HepG2 (cell line): ENCODE measurements around the gene TOX4. TPM values are rescaled to one million over a fixed set of nuclear protein-coding genes. Genes with fewer than 3 reads are reported as not detected.

Experiments used
- AHDC1 ChIP-seq: sonication (generic); formaldehyde crosslinking; IDR thresholded peaks from 2 replicates; pipeline ENCODE4 v1.5.1; 2020; ENCODE audit warnings: mild to moderate bottlenecking, missing genetic modification reagents, borderline replicate concordance
- BHLHE40 ChIP-seq: IDR thresholded peaks from 2 replicates; pipeline ENCODE4 v1.6.1; 2011; ENCODE audit warnings: low read length, improper control_type of control experiment
- DR1 ChIP-seq: sonication (generic); formaldehyde crosslinking; IDR thresholded peaks from 2 replicates; pipeline ENCODE4 v1.8.0; 2021; ENCODE audit warnings: mild to moderate bottlenecking, missing genetic modification reagents, inconsistent platforms
- EHMT2 ChIP-seq: fragments of 200-600 bp; sonication (generic); IDR thresholded peaks from 2 replicates; pipeline ENCODE4 v1.7.0; 2017; ENCODE audit warnings: antibody characterized with exemption, low read depth, low read length, borderline replicate concordance
- FOXP4 ChIP-seq: sonication (generic); formaldehyde crosslinking; IDR thresholded peaks from 2 replicates; pipeline ENCODE4 v1.4.0; 2020; ENCODE audit warnings: missing genetic modification reagents
- HHEX ChIP-seq: IDR thresholded peaks from 2 replicates; pipeline ENCODE4 v1.6.1; 2016; ENCODE audit warnings: control low read depth
- LRRFIP1 ChIP-seq: sonication (generic); formaldehyde crosslinking; conservative IDR thresholded peaks from 2 replicates; pipeline ENCODE4 v1.4.0; 2020; ENCODE audit warnings: missing genetic modification reagents
- POLR2AphosphoS5 ChIP-seq: IDR thresholded peaks from 2 replicates; pipeline ENCODE4 v1.6.1; 2012; ENCODE audit warnings: low read depth, low read length
- RARG ChIP-seq: sonication (generic); formaldehyde crosslinking; IDR thresholded peaks from 2 replicates; pipeline ENCODE4 v1.4.0; 2020; ENCODE audit warnings: low read depth, mild to moderate bottlenecking, missing genetic modification reagents
- SP1 ChIP-seq, 2 experiments: fragments of 450-650 bp in 1 of 2; sonication (generic) in 1 of 2; formaldehyde crosslinking in 1 of 2; IDR thresholded peaks; 2 replicates each; pipeline versions ENCODE4 v1.4.0 to v1.6.1; 2016 to 2020; ENCODE audit warnings: missing genetic modification reagents in 1 of 2
- SP5 ChIP-seq: IDR thresholded peaks from 2 replicates; pipeline ENCODE4 v1.6.1; 2016; ENCODE audit warnings: low read depth, borderline replicate concordance
- TFAP4 ChIP-seq: sonication (generic); IDR thresholded peaks from 2 replicates; pipeline ENCODE4 v1.6.1; 2016; ENCODE audit warnings: low read depth, borderline replicate concordance
- TGIF2 ChIP-seq: IDR thresholded peaks from 2 replicates; pipeline ENCODE4 v1.6.1; 2016; ENCODE audit warnings: control low read depth, missing compliant biosample characterization
- ZBTB25 ChIP-seq: IDR thresholded peaks from 2 replicates; pipeline ENCODE4 v1.6.1; 2018; ENCODE audit warnings: missing genetic modification reagents
- ZFP36L2 ChIP-seq: sonication (generic); formaldehyde crosslinking; IDR thresholded peaks from 2 replicates; pipeline ENCODE4 v1.4.0; 2020; ENCODE audit warnings: missing genetic modification reagents
- ZNF234 ChIP-seq: sonication (generic); formaldehyde crosslinking; conservative IDR thresholded peaks from 2 replicates; pipeline ENCODE4 v1.5.1; 2020; ENCODE audit warnings: mild to moderate bottlenecking, missing genetic modification reagents
- ZNF709 ChIP-seq: sonication (generic); formaldehyde crosslinking; IDR thresholded peaks from 2 replicates; pipeline ENCODE4 v1.5.0; 2020; ENCODE audit warnings: mild to moderate bottlenecking, missing genetic modification reagents
- ZNF766 ChIP-seq: sonication (generic); formaldehyde crosslinking; IDR thresholded peaks from 2 replicates; pipeline ENCODE4 v1.5.0; 2020; ENCODE audit warnings: missing genetic modification reagents, borderline replicate concordance
- polyA plus RNA-seq, 8 experiments: library from polyadenylated mRNA; depleted of rRNA in 3 of 8; stranded (reverse) in 7 of 8; unstranded in 1 of 8; fragments of >200 nt; fragmentation: Illumina TruSeq in 4 of 8; extraction: Trizol in 4 of 8; gene quantifications; 2 replicates each; pipeline versions ENCODE4 v1.2.1 to v1.2.3, GENCODE V29; 2011 to 2016; ENCODE audit warnings: low read depth in 4 of 8, missing spikeins in 1 of 8, mixed read lengths in 1 of 8; ENCODE audit not compliant: insufficient read depth in 1 of 8
- total RNA-seq, 5 experiments: library from RNA; depleted of rRNA; stranded (reverse); fragments of >200 nt; fragmentation: Illumina TruSeq; extraction: Trizol; gene quantifications; 2 replicates each; pipeline ENCODE4 v1.2.3, GENCODE V29; 2016; ENCODE audit warnings: low read depth in 1 of 5

Gene TOX4
- total and polyA plus RNA-seq, 2 of the 13 experiments (the other 11 are each of a cell fraction or from before 2014, with no cell fraction given): 71.8 to 163 TPM

GRCh38 chr14:21476523-21476924, 471 bp upstream of the TOX4 start (continued):
- TF ChIP-seq EHMT2 (0 out of 2 replicates have a peak, but pooled peaks have one; percentile 86), ZBTB25 (CRISPR knock-in tag) (0 out of 2 replicates have a peak, but pooled peaks have one; percentile 13), ZNF766 (CRISPR knock-in tag) (no peak), POLR2AphosphoS5 (peak; percentile 83), ZNF234 (CRISPR knock-in tag) (no peak), ZFP36L2 (no peak), TGIF2 (peak; percentile 69; the same call in 1 of the 2 replicates), BHLHE40 (peak; percentile 90), ZNF709 (CRISPR knock-in tag) (peak; percentile 24; the same call in 1 of the 2 replicates), FOXP4 (0 out of 2 replicates have a peak, but pooled peaks have one; percentile 13), AHDC1 (CRISPR knock-in tag) (0 out of 2 replicates have a peak, but pooled peaks have one; percentile 16), HHEX (0 out of 2 replicates have a peak, but pooled peaks have one; percentile 23), LRRFIP1 (CRISPR knock-in tag) (0 out of 2 replicates have a peak, but pooled peaks have one; percentile 35), TFAP4 (peak; percentile 28; the same call in 1 of the 2 replicates), SP5 (CRISPR knock-in tag) (peak; percentile 60; the same call in 1 of the 2 replicates), RARG (CRISPR knock-in tag) (no peak), SP1 (IDR thresholded peaks at IDR 0.05) (no peak), SP1 (CRISPR knock-in tag; IDR thresholded peaks at IDR 0.05) (peak; percentile 57; the same call in 1 of the 2 replicates), DR1 (no peak)
